HL-60 (cell line): ENCODE data around the gene UBXN11.

ENCODE experiments used
- DNase-seq, 2 experiments: peaks; one replicate each; pipeline ENCODE4 v3.0.0-alpha.2; 2010 to 2020; ENCODE audit warnings: low read depth in 1 of 2, low spot score in 1 of 2
- H3K27ac ChIP-seq: fragments of 250-450 bp; sonication (Bioruptor Pico); replicated peaks from 2 replicates; pipeline ENCODE4 v1.5.1; 2020; ENCODE audit warnings: mild to moderate bottlenecking, moderate library complexity
- H3K27me3 ChIP-seq: fragments of 250-450 bp; sonication (Bioruptor Pico); 2 replicates; pipeline ENCODE4 v1.5.1; 2021; ENCODE audit warnings: mild to moderate bottlenecking, moderate library complexity; ENCODE audit not compliant: insufficient read depth, poor library complexity, severe bottlenecking
- H3K4me3 ChIP-seq: replicated peaks from 2 replicates; pipeline ENCODE4 v1.5.1; 2011; ENCODE audit warnings: mild to moderate bottlenecking, control low read depth, low read length; ENCODE audit not compliant: insufficient read depth
- GABPA ChIP-seq: IDR thresholded peaks from 2 replicates; pipeline ENCODE4 v1.6.1; 2012; ENCODE audit warnings: low read depth
- POLR2AphosphoS5 ChIP-seq: IDR thresholded peaks from 2 replicates; pipeline ENCODE4 v1.6.1; 2012; ENCODE audit warnings: low read depth
- SPI1 ChIP-seq: IDR thresholded peaks from 2 replicates; pipeline ENCODE4 v1.6.1; 2012; ENCODE audit warnings: low read depth, mild to moderate bottlenecking, borderline replicate concordance
- TF ChIP-seq, protein P1 (sequence below): IDR thresholded peaks from 2 replicates; pipeline ENCODE4 v1.6.1; 2012; ENCODE audit warnings: low read depth; ENCODE audit not compliant: insufficient replicate concordance
- TF ChIP-seq, protein P2 (sequence below): IDR thresholded peaks from one replicate; pipeline ENCODE4 v1.5.1; 2011; ENCODE audit warnings: low read length, control low read depth, inconsistent platforms; ENCODE audit not compliant: insufficient read depth

The UBXN11 gene

DNA sequence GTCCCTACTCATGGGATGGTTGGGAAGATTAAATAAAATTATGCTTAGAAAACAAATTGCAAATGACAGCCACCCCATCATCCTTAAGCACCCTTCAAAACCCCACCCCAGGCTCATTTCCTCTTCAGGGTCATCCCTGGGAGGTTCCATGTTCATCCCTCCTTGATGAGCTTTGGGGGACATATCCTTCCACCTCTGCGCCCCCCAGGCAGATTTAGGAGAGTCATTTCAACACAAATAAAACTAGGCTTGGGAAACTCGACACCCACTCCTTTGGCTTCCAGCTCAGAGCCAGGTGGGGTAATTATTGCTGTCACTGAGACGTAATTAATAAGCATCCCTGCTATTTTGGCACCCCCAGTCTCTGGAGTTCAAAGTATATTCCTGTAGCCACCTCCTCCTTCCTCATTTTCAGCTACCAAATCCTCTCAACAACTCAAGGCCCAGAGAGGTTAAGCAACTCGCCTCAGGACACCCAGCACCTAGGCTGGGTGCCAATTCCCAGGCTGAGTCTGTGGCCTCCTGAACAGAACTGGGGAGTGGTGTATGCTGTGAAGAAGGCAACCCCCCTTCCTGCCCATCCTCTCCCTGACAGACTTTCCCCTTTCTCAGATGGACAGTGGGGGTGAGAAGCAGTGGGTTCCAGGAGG is 46.9 kb upstream of the UBXN11 start:
- H3K4me3 ChIP-seq, result no peak overlapping the region
- no peaks in the 10 kb centered on the region for H3K27me3 ChIP-seq
- DNase-seq, result no peak
- no peak for TF ChIP-seq GABPA
- TF ChIP-seq, protein P1, sequence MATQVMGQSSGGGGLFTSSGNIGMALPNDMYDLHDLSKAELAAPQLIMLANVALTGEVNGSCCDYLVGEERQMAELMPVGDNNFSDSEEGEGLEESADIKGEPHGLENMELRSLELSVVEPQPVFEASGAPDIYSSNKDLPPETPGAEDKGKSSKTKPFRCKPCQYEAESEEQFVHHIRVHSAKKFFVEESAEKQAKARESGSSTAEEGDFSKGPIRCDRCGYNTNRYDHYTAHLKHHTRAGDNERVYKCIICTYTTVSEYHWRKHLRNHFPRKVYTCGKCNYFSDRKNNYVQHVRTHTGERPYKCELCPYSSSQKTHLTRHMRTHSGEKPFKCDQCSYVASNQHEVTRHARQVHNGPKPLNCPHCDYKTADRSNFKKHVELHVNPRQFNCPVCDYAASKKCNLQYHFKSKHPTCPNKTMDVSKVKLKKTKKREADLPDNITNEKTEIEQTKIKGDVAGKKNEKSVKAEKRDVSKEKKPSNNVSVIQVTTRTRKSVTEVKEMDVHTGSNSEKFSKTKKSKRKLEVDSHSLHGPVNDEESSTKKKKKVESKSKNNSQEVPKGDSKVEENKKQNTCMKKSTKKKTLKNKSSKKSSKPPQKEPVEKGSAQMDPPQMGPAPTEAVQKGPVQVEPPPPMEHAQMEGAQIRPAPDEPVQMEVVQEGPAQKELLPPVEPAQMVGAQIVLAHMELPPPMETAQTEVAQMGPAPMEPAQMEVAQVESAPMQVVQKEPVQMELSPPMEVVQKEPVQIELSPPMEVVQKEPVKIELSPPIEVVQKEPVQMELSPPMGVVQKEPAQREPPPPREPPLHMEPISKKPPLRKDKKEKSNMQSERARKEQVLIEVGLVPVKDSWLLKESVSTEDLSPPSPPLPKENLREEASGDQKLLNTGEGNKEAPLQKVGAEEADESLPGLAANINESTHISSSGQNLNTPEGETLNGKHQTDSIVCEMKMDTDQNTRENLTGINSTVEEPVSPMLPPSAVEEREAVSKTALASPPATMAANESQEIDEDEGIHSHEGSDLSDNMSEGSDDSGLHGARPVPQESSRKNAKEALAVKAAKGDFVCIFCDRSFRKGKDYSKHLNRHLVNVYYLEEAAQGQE, result no peak
- TF ChIP-seq POLR2AphosphoS5, result no peak
- TF ChIP-seq, protein P2, sequence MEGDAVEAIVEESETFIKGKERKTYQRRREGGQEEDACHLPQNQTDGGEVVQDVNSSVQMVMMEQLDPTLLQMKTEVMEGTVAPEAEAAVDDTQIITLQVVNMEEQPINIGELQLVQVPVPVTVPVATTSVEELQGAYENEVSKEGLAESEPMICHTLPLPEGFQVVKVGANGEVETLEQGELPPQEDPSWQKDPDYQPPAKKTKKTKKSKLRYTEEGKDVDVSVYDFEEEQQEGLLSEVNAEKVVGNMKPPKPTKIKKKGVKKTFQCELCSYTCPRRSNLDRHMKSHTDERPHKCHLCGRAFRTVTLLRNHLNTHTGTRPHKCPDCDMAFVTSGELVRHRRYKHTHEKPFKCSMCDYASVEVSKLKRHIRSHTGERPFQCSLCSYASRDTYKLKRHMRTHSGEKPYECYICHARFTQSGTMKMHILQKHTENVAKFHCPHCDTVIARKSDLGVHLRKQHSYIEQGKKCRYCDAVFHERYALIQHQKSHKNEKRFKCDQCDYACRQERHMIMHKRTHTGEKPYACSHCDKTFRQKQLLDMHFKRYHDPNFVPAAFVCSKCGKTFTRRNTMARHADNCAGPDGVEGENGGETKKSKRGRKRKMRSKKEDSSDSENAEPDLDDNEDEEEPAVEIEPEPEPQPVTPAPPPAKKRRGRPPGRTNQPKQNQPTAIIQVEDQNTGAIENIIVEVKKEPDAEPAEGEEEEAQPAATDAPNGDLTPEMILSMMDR, result no peak
- TF ChIP-seq SPI1, result no peak
- H3K27ac ChIP-seq, result no peak overlapping the region

DNA sequence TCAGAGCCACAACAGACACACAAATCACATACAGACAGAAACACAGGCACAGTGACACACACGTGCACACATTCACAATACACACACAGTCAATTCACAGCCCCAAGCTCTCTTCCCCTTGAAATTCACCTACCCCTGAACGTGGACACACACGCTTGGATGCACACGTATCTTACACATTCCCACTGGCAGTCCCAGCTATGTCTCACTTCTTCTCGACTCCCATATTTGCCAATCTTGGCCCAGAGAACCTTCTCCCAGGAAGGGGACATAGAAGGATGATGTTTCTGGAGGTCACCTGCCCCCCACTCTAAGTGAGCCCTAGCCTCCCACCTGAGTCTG is 45.9 kb upstream of the UBXN11 start:
- no peak overlapping the region for H3K4me3 ChIP-seq
- H3K27ac ChIP-seq, result no peak overlapping the region
- DNase-seq, result no peak
- no peaks in the 10 kb centered on the region for H3K27me3 ChIP-seq
- TF ChIP-seq POLR2AphosphoS5, result no peak
- TF ChIP-seq, protein P2, result no peak
- TF ChIP-seq SPI1, result no peak
- TF ChIP-seq, protein P1, result no peak
- TF ChIP-seq GABPA, result no peak

DNA sequence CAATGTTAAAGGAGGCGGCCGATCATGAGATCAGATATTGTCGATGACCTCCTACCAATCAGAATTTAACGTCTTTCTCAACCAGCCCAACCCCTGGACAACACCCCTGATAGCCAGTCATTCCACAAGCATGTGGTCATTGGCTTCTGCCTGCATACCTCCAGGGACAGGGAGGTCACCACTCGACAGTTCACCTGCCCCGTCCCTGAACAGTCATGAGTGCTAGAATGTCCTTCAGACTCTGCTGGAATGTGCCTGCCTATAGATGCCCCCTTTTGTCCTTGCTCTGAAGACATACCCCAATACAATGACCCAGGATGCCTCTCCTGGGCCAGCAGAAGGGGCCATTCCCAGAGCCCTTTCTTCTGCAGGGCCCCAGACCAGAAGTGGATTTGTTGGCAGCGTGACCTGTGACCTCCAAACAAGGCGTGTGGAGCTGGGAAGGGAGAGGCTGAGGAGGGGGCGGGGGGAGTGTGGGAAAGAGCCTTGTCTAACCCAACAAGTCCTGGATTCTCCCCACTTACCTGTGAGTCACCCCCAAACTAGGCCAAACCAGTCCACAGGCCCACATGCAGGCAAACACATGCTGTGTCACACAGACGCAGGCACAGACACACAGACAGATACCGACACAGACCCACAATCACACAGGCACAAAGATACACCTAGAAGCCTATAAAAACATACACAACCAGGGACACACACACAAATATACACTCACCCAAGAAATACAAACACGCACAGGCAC is 45.3 kb upstream of the UBXN11 start:
- TF ChIP-seq, protein P2, result no peak
- TF ChIP-seq POLR2AphosphoS5, result no peak
- TF ChIP-seq, protein P1, result no peak
- no peak for TF ChIP-seq GABPA
- TF ChIP-seq SPI1, result no peak
- H3K27ac ChIP-seq, result no peak overlapping the region
- H3K4me3 ChIP-seq, result no peak overlapping the region
- H3K27me3 ChIP-seq, result no peaks in the 10 kb centered on the region
- DNase-seq, result no peak
